GM21526 (cell line): Measurements from ENCODE around the gene MYOZ3.

Experiments
- ATAC-seq: cut with Tn5 transposase; IDR thresholded peaks from one replicate; pipeline ENCODE4 v1.9.1; 2021; ENCODE audit warnings: moderate library complexity; ENCODE audit not compliant: unreplicated experiment, low FRiP score

MYOZ3 gene, protein sequence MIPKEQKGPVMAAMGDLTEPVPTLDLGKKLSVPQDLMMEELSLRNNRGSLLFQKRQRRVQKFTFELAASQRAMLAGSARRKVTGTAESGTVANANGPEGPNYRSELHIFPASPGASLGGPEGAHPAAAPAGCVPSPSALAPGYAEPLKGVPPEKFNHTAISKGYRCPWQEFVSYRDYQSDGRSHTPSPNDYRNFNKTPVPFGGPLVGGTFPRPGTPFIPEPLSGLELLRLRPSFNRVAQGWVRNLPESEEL

DNA sequence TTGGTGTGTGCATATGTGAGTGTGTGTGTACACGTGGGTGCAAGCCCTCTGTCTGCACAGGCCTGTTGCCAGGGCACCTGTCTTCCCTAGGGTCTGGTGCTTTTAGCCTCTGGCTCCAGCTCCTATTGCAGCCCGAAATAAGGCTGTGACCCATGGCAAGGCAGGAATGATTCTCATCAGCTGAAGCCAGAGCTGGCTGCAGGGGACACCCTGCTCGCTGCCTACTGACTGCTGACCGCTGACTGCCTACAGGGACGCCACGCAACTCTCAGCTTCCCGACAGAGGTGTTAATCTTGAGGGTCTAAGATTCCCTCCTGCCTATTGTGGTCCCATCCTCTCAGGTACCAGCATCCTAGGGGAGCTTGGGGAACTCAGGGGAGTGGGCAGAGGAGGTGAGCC, at the start of gene MYOZ3:
MYOZ3 (plus strand) TSS at position 166 of the 400 bp plus-strand sequence. CDS start 1,691 bp downstream, outside the sequence.
- ATAC-seq, result no peak

DNA sequence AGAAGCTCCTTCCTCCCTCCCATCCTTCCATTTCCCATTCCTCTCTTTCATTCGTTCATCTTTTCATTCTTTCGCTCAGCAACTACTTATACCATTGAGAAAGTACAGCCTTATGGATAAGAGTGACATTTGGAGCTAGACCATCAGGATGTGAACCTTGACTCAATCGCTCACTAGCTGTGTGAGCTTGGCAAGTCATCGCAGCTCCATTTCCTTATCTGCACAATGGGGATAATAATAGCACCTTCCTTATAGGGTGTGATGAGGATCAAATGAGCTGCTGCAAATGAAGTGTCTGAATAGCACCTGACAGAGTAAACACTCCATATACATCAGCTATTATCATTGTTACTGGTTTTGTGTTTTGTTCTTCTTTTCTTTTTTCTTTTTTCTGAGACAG, 48.6 kb upstream of the MYOZ3 start:
- no peak for ATAC-seq

- no peak for ATAC-seq
These were observed 48.0 kb upstream of the MYOZ3 start for GRCh38 chr5:150612905-150613670.

GRCh38 chr5:150613991-150614660, 46.9 kb upstream of the MYOZ3 start:
- ATAC-seq, result no peak

GRCh38 chr5:150614661-150615060, 46.4 kb upstream of the MYOZ3 start:
- no peak for ATAC-seq

GRCh38 chr5:150615141-150615699, 45.8 kb upstream of the MYOZ3 start:
- ATAC-seq, result no peak

DNA sequence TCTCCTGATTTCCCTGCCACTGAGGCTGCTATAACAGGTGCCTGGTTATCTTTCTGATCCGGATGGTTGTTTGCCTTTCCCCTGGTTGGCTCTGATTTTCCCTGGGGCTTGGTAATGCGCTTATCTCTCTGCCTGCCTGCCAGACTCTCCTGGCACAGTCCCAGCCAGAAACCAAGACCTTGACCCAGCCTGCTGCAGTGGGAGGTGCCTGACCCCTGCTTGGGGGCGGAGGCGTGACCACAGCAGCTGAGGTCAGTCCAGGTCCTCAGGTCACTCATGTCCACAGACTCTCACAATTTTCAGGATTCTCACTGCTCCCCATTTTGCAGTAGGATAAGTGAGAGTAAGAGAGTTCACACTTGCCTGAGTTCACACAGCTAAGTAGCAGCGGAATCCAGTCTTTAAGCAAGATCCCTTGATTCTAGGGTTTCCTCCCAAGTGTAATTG, 45.0 kb upstream of the MYOZ3 start:
- ATAC-seq, result no peak

GRCh38 chr5:150616506-150616905, 44.5 kb upstream of the MYOZ3 start:
- ATAC-seq, result no peak

- ATAC-seq, result no peak
These were observed 42.9 kb upstream of the MYOZ3 start for GRCh38 chr5:150618163-150618562.

DNA sequence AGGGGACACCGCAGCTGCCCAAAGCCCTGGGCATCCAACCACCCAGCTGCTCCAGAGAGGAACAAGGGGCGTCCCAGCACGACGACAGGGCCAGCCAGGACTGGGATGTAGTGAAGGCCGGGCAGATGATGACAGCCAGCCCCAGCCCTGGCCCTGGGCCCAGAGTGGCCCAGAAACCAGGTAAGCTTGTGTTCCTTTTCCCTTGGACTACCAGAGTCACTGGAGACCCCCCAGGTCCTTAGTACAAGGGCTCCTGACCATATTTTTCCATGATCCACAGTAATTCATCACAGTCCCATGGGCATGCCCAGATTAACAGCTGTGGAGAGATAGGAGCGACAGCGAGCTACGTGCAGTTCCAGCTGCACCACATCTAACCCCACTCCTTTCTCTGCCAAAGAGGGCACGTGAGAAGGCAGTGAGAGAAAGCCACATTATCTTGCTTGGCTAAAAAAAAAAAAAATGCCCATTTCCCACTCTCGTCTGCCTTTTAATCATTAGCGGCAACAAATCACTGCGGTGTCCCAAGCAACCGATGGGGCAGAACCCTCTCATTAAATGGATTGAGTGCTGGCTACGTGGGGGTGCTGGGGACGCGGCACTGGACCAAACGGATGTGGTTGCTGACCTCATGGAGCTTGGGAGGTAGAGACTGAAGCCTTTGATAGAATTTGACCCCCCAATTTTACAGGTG, 42.3 kb upstream of the MYOZ3 start:
- no peak for ATAC-seq

GRCh38 chr5:150619359-150620230, 41.5 kb upstream of the MYOZ3 start:
- no peak for ATAC-seq

DNA sequence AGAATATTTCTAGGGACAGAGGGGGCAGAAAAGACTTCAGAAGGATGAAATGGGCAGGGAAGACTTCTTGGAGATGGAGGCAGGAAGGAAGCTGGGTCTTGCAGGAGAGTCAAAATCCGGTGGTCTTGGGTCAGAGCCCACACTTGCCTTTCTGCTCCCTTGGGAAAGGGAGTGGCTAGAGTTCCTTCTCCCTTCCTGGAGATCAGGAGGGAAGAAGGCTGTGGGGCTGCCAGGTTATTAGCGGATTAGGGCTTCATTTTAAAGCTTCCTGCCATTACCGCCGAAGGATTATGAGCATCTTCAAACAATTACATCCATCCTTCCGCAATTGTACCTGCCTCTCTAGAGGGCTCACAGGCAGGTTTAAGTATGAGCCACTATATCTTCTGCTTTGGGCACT, 39.8 kb upstream of the MYOZ3 start:
- no peak for ATAC-seq

DNA sequence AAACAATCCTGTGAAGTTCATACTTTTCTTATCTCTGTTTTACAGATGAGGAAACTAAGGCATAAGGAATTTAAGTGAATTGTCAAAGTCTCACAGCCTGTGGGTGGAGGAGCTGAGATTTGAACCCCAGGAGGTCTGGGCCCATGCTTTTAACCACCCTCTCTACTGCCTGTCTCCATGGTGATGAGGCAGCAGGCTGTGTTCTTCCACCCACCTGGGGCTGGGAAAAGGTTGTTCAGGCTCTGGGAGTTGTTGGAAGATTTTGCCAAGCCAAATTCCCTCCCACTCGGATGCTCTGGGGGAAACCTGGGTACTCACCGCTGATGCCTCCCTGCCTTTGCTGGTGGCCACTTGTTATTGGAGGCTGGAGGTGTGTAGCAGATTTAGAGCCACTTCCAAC, 38.9 kb upstream of the MYOZ3 start:
- no peak for ATAC-seq

- no peak for ATAC-seq
These were observed 37.7 kb upstream of the MYOZ3 start for GRCh38 chr5:150623152-150623877.

- no peak for ATAC-seq
These were observed 37.2 kb upstream of the MYOZ3 start for GRCh38 chr5:150623878-150624216.

DNA sequence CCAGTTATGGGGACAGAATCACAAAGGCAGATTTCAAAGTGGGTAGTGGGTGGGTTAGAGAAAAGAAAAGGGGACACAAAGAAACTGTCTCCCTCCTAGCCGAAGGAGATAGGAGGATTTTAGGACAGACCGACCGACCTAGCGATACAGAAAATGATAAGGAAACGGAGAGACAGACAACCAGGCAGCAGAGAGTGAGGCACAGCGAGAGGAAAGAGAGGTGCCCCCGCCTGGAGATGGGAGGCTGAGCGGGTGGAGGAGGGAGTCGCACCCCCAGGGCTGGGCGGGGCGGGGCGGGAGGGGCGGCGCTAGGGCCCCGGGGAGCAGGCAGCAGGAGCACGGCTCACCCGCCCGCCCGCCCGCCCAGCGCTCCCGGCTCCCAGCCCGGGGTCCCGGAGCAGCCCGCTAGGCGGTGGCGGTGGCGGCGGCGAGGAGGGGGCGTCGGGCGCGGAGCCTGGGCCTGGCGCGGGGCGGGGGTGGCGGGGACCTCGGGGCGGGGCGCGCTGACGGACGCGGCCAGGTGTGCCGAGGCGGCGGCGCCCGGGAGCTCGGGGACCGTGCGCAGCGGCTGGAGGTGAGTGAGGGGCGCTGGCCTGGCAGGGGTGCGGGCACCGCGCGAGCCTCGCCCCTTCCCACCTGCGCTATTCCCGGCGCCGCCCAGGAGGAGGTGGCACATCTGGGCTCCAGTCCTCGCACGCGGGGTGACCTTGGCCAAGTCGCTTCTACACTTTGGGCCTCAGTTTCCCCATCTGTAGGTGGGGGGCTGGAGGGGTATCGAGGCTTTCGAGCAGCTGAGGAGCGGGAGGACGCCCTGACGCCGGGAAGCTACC, 36.5 kb upstream of the MYOZ3 start:
- no peak for ATAC-seq

- ATAC-seq, result no peak
These were observed 35.9 kb upstream of the MYOZ3 start for GRCh38 chr5:150625164-150625535.
